ENCODE data around the gene NHLRC2.
A peak's percentile ranks its signal among the peaks of the same experiment; 100 is the strongest.

NHLRC2 gene

DNA sequence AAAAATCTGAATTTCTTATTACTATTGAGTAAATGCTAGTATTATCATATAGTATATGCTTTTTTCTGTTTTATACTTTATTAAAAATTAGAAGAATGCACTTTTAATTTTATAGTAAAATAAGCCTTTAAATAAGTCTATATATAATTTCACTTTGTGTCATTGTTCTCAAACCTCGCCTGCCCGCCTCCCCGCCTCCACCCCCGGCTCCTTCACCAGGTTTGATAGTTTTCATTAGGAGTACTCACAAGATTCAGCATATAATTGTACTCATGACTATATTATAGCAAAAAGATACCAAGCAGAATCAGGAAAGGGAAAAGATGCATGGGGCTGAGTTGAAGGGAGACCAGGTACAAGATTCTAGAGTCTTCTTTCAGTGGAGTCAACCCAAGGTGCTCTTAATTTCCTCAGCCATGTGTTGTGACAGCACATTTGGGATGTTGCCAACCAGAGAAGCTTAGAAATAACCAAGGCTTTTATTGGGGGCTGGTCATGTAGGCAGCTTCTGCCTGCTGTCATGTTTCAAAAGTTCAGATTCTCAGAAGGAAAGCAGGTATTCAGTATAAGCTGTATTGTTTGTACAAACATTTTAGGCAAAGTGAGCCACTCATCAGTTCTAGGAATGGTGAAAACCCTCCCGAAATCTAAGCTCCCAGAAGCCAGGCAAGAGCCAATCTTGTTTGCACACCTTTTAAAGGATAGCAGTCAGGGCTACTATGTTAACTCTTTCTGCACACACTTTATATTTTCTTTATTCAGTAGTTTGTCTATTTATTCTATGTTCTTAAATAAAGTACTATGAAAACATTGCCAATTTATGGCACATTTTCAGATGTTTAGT, 12.3 kb downstream of the NHLRC2 start:
- no peak for DNase-seq

DNA sequence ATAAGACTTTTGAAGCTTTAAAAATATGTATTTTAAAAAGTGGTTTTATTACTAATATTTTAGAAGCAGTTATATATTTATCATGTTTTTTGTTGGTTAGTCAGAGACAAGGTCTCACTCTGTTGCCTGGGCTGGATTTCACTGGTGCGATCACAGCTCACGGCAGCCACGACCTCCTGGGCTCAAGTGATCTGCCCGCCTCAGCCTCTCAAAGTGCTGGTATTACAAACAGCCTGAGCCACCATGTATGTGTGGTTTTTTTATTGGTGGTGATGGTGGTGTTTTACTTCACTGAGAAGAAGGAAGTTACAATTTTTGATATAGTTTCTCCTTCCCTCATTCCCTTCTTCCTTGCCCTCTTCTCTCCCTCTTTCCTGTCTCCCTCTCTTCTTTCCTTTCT, 13.4 kb downstream of the NHLRC2 start:
- no peak for DNase-seq

DNA sequence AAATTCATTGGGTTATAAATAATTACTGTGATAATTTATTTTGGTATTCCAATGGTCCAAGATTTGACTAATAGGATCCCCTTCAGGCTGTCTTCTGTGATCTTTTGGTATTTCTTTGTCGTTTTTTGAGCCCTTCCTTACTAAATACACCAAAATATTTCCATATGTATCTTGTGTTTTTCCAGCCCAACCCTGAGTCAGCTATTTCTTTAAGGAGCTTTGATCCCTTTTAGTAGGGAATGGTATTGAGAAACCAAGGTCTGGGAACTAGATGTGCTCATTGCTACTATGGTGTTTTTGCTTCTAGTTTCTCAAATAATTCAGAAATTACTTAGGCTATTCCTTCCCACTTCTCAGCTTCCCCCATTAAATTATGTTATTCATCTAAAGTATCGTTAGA, 15.3 kb downstream of the NHLRC2 start:
- no peak for DNase-seq

DNA sequence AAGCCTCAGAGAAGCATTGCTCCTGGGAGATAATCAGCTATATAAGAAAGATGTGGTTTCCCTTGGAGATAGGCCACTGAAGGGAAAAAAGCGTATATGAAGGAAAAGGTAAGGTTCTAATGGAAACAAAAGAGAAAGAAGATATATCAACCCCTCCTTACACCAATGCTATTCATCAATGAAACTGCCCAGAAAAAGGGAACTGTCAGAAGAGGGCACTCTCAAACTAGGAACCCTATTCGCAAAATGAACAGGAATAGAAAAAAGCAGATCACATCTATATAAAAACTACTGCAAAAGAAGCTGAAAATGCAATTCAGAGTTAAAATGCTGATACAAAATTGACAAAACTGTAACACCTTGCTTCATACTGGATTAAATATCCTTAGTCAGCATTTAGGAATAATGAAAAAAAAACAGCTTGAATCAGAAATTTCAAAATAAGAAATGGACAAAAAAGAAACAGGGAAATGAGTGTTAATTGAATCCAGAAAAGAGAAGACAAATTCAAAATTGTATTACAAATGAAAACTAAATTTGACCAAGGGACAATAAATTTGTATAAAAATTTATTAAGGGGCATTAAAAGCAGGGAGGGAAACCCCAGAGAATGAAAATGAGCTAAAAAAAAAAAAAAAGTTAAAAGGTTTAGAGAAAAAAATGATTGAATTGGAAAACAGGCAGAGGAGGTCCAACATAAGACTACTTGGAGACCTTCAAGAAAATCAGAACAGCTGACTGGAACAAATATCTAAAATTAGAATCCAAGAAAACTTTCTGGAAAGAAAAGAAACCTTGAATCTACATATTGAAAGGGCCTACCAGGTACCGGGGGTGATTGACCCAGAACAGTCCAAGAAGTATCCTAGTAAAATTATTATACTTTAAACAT, 17.9 kb downstream of the NHLRC2 start:
- peak; percentile 30 for DNase-seq

DNA sequence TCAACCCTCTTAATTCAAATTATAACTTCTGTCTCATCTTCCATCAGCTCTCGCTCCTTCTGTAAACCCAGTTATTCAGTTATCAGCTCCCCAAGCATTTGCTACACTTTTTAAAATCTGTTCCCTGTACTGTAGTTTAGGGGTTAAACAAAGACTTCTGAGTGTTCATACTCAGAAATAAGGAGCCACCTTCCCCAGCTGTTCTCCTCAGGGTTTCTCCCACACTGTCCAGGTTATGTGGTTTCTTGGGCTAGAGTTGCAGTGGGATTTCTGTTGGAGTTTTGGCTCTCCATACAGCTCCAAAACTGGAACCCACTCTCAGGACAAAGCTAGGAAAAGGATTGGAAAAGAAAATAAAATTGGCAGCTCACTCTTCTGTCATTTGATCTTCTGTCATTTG, 20.8 kb downstream of the NHLRC2 start:
- no peak for DNase-seq

DNA sequence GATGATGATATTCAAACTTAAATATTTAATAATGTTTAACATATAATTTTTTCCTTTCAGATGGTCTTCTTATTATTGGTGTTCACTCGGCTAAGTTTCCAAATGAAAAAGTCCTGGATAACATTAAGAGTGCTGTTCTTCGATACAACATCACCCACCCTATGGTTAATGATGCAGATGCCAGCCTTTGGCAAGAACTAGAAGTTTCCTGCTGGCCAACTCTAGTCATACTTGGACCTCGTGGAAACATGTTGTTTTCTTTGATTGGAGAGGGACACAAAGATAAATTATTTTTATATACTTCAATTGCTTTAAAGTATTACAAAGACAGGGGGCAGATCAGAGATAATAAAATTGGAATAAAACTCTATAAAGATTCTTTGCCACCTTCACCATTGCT, 22.0 kb downstream of the NHLRC2 start:
- no peak for DNase-seq

DNA sequence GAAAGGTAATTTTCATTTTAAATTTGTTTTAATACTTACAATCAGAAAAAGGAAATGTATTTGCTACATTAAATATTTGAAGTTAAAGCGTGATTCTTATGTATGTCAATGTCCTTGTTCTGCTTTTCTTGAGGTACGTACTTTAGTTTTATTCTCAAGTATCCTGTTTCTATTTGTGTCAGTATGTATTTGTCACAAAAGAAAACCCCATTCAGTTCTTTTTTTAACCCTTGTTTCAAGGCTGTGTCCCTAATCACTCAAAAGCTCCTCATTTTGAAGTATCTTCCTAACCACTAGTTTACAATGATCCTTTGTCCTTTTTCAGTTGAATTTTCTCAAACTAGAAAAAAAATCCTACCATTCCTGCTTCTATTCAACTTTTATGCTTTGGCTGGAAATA, 25.2 kb downstream of the NHLRC2 start:
- peak; percentile 20 for DNase-seq

DNA sequence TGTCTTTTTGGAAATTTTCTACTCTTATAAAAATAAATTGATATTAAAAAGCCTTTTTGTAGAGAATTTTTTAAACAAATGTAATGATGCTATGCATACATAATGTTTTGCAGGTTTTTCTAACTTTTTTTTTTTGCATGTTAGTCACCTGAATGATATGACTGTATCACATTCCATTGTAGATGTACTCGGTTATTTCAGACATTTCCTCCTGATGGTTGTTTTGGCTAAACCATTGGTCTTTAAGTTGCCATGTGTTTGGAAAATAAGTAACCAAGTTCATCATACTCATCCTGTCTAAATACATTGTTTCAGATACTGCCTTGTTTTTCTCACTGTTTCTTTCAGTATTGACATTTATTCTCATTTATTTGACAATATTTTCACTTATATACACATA, 25.8 kb downstream of the NHLRC2 start:
- no peak for DNase-seq

DNA sequence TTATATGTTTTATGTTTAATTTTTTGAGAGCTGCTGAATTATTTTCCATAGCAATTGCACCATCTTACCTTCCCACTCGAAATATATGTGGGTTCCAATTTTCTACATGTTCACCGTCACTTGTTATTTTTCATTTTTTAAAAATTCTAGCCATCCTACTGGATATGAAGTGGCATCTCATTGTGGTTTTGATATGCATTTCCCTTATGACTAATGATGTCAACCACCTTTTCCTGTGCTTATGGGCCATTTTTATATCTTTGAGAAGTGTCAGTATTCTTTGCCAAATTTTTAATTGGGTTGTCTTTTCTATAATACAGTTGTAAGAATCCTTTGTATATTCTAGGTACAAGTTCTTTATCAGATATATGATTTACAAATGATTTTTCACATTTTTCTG, 27.8 kb downstream of the NHLRC2 start:
- DNase-seq = no peak

DNA sequence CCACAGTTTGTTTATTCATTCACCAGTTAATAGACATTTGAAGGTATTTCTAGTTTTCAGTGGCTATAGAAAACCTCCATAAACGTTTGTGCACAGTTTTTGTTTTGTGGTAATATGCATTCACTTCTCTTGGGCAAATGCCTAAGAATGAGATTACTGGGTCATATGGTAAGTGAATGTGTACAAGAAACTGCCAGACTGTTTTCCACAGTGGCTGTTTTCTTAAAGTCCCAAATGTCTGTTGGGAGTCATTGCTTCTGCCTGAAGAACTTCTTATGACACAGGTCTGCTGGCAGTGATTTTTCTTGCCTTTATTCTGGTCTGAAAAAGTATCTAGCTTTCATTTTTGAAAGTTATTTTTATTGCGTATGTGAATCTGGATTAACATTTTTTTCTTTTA, 35.5 kb downstream of the NHLRC2 start:
- DNase-seq = no peak

DNA sequence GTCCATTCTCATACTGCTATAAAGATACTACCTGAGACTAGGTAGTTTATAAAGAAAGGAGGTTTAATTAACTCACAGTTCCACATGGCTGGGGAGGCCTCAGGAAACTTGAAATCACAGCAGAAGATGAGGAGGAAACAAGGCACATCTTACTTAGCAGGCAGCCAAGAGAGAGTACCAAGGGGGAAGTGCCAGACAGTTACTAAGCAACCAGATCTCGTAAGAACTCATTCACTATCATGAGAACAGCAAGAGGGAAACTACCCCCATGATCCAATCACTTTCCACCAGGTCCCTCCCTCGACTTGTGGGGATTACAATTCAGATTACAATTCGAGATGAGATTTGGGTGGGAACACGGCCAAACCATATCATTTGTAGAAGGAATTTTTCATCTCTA, 36.3 kb downstream of the NHLRC2 start:
- DNase-seq = peak; percentile 11

DNA sequence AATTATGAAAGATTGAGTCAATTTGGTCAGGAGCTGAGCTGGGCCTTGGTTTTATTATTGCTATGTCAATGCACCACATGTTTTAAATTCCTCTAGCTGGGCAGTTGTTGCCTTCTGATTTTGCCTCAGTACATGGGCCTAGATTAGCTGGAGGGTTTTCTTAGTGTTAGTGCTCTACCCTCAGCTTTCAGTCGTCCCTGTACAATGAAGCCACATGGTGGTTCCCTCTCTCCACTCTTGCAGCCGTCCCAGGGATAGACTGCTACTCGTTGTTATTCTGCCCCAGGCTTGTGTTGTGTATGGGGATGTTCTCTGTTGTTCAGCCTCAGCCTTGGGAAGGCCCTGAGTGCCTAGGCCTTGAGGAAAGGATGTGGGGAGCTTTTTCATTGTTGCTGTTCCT, 37.0 kb downstream of the NHLRC2 start:
- no peak for DNase-seq

DNA sequence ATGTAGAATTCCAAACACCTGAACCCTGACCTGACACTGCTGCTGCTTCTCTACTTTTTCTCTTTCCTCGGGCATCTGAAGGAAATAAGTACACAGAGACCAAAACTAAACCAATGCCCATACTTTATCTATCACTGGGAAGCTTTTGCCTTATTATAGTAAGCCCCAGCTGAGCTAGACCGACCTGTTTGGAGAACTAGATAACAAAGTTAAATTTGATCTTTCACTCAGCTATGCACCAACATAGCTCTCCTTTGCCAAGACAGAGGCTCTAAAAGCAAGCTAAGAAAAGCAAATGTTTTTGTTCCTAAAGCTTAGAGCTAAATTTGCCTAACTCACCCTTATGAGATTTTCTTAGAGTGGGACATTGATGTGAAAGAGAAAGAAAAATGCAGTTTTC, 39.1 kb downstream of the NHLRC2 start:
- DNase-seq = no peak

DNA sequence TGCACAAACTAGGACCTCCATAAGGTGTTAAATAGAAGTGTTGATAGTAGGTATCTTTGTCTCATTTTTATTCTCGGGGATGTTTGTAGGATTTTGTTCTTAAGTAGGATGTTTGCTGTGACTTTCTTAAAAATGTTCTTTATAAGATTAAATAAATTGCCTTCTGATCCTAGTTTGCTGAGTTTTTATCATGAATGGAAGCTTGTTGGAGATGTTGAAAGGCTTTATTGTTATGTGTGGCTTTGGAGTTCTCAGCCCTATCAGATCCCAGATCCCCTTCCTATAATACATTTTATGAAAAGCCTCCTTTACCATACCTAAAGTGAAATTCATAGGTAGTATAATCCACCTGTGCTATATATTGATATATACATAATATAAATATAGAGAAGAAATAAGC, 40.1 kb downstream of the NHLRC2 start:
- DNase-seq = no peak

DNA sequence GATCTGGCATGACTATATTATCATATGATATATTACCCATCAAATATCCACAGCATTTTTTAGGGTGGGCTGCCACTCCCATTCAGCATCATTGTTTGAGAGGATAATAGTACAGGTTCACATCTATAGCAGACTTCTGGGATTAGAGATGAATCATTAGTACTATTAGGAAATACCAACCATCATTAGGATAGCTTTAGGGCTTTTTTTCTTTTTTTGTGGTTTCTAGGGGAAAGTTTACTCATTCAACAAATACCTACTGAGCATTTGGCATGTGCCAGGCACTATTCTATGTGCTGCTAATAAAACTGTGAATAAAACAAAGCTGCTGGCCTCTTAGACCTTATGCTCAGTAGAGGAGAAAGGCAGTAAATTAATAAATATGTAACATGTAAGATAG, 40.6 kb downstream of the NHLRC2 start:
- DNase-seq = no peak

DNA sequence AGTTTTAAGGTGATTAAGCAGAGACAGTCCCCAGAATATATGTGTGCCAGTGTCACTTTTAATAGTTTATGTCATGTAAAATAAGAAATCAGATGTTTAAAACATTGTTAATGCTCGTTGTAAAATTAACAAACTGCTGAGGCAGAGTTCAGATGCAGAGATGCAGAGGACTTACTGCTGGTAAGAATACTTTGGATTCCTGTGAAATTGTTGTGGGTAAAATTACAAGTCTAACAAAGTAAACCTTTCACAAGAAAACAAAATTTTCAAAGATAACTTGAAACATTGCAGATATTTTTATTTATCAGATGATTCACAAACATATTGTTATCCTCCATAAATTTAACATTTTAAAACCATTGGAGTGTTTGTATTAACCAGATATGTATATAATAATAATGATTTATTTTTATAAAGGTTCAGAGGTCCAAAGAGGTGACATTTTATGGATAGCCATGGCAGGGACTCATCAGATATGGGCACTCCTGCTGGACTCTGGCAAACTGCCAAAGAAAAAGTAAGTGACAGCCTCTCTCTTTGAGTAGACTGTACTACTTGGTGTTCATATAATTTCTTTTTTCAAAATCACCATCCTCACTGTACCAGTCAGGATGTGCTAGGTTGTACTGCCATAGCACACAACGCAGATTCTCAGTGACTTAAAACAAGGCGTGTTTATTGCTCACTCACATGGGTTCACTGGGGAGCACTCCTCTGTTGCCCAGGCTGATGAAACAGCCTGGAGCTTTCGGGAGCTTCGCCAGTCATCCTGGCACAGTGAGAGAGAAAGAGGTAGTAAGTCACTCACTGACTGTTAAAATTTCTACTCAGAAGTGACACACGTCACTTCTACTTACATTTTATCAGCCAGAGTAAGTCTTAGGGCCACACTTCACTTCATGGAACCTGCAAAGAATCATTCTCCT, 43.5 kb downstream of the NHLRC2 start:
- DNase-seq = peak; percentile 12

DNA sequence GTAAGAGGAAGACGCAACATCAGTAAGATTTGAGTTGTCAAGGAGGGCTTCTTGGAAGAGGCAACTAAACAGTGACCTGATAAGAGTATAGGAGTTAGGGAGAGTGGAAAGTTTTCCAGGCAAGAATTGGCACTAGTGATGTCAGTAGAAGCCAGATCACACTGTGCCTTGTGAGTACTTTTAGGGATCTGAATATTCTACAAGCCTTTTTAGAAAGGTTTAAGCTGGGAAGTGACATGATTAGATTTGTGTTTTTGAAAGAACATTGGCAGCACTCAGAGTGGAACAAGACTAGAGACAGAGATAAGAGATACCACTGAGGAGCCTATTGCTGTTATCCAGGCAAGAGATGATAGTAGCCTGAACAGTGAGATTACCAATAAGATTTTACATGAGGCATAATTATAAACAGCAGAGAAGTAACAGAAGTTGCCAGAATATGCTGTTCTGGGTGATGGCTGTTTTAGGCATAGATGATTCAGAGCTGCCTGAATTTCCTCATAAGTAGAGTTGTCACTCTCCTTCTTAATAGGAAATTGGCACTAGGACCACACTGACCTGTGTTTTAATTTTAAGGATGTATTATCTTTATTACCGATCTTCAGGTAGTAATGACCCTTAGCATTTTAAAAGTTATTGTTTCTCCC, 45.6 kb downstream of the NHLRC2 start:
- no peak for DNase-seq

DNA sequence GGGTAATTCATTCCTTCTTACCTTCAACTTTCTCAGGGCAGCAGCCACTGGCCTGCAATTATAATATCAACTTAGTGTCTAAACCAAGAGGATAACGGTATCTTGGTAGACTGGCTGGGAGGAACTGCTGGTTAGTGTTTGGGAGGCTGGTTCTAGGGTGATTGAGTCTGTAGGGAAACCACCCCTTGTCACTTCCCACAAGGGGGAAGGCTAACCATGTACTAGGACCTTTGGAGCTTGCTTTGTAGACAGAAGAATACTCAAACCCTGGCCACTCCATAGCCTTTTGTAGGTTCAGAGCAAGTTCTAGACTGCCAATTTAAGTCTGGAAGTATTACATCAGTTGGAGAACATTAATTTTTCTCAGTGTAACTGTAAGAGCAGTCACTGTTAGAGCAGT, 51.3 kb downstream of the NHLRC2 start:
- no peak for DNase-seq

DNA sequence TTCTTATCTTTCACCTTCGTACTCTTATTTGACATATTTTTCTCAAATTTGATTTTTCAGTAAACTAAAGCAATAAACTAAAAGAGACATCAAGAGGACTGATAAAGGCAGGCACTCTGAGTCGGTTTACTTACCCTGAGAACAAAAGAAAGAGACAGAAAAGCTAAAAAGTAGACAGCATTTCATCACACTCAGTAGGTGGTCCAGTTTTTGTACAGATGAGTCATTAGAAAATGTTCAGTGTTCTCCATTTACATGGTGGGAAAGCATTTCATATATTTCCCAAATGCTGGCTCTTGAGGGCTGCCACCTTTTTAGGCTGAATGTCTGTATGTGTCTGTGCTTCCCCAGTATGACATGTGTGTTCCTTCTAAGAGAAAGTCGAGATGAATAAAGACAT, 52.7 kb downstream of the NHLRC2 start:
- DNase-seq = no peak

DNA sequence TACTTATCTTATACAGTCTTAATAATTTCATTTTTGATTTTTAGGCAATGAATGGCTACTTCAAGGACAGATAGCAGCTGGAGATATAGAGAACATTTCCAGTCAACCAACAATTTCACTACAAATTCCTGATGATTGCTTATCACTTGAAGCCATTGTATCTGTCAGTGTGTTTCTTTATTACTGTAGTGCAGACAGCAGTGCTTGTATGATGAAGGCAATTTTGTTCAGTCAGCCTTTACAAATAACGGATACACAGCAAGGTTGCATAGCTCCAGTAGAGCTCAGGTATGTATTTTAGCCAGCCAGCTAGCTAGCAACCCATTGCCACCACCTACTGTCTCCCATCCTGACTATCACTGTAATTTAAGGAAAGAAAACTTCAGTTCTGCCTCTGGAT, 53.8 kb downstream of the NHLRC2 start:
- no peak for DNase-seq

DNA sequence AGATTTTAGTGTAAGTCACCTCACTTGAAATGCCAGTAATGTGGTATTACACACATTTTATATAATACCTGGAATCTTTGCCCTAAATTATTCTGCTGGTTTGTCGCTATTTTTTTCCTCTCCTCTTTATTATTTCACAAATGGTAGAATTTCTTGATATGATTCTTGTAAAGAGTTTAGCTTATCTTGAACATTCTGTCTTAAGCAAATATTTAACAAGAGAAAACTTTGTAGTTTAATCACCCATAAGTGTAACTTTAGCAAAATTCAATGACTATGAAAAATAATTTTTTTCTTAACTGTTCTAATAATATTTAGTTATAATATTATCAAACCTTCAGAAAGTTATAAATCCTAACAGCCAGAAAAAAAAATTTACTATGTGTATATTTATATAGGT, 56.7 kb downstream of the NHLRC2 start:
- no peak for DNase-seq

DNA sequence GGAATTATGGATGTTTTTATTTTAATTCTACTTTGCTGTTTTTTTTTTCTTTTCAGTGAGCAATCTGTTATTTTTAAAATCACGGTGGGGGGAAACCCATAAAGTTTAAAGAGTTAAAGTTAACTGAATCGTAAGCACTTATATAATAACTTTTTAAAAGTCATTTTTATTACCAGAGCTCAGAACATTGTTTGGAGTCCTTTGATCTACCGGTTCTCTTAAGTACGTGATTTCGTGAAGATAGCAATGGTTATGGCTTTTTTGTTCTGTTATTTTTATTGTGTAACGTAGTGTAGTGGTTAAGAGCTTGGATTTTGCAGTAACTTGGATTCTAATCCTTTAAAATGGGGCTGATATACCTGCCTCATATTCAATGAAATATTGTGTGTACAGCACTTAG, 57.4 kb downstream of the NHLRC2 start:
- DNase-seq = no peak

DNA sequence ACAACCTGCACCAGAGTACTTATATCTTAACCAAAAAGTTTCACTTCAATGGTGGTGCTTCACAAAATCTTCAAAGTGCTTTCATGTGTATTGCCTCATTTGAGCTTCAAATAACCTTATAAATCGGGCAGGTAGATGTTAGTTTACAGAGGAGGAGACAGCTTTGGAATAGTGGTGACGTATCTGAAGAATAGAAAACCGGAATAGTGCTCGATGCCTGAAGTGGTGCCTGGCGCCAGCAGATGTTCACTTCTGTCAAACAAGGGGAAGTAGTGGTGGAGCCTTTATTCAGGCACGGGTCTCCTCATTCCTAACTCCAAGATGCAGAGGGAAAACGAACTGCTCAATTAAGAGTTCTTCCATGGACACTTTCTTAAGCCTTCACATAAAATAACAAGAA, 58.1 kb downstream of the NHLRC2 start:
- DNase-seq = no peak
